B cell (primary cell): ENCODE data around the gene MCM7. TPM values are rescaled to one million over a fixed set of nuclear protein-coding genes. Genes with fewer than 3 reads are reported as not detected.

Experiments
- ATAC-seq: fragments of 200-7000 bp; cut with Tn5 transposase; one replicate; pipeline ENCODE4 v1.10.0; 2021; ENCODE audit warnings: low read depth, mild to moderate bottlenecking, moderate number of reproducible peaks, moderate library complexity
- CTCF ChIA-PET: fragments of 350-600 bp; sonication (Branson Sonifier 250); formaldehyde crosslinking; loops from one replicate; lab custom pipeline; 2021; ENCODE audit warnings: antibody characterized with exemption, inconsistent platforms; lab: Charles Lee
- POLR2A ChIA-PET: fragments of 350-600 bp; sonication (Branson Sonifier 250); formaldehyde crosslinking; loops from one replicate; lab custom pipeline; 2021; ENCODE audit warnings: antibody characterized with exemption; lab: Charles Lee
- DNase-seq: peaks from one replicate; pipeline ENCODE4 v3.0.0; 2013
- H2AFZ ChIP-seq: 2 replicates; pipeline ENCODE4 v1.6.1; 2012; ENCODE audit warnings: mild to moderate bottlenecking, low read depth, low read length; ENCODE audit not compliant: insufficient read depth, poor library complexity, severe bottlenecking
- H3K27ac ChIP-seq, 2 donors: 1 replicate in 1 of 2; 2 replicates in 1 of 2; pipeline ENCODE4 v1.5.1; 2012 to 2013; ENCODE audit warnings: low read length in 2 of 2, mild to moderate bottlenecking in 2 of 2, moderate library complexity in 1 of 2
- H3K27me3 ChIP-seq, 4 experiments: fragments of 200-600 bp in 1 of 4; sonication (generic) in 1 of 4; replicated peaks in 1 of 4; 1 replicate in 2 of 4; 2 replicates in 2 of 4; pipeline versions ENCODE4 v1.6.1 to v1.7.0; 2013 to 2016; ENCODE audit warnings: low read length in 3 of 4, mild to moderate bottlenecking in 2 of 4, mixed read lengths in 1 of 4, moderate library complexity in 1 of 4; ENCODE audit not compliant: insufficient read depth in 4 of 4, control insufficient read depth in 3 of 4; ENCODE audit errors: control extremely low read depth in 1 of 4
- H3K36me3 ChIP-seq, 2 experiments: replicated peaks in 1 of 2; 1 replicate in 1 of 2; 2 replicates in 1 of 2; pipeline versions ENCODE4 v1.6.1 to v1.7.1; 2013; ENCODE audit warnings: low read length in 1 of 2; ENCODE audit not compliant: insufficient read depth in 2 of 2, control insufficient read depth in 1 of 2; ENCODE audit errors: control extremely low read depth in 1 of 2, extremely low read depth in 1 of 2
- H3K4me1 ChIP-seq, 2 donors: fragments of 200-600 bp in 1 of 2; sonication (generic) in 1 of 2; 1 replicate in 1 of 2; 2 replicates in 1 of 2; pipeline versions ENCODE4 v1.5.1 to v1.6.1; 2013 to 2017; ENCODE audit warnings: low read length in 2 of 2; ENCODE audit not compliant: control insufficient read depth in 2 of 2, insufficient read depth in 2 of 2
- H3K4me2 ChIP-seq: replicated peaks from 2 replicates; pipeline ENCODE3; 2012; ENCODE audit warnings: mild to moderate bottlenecking, low read depth, low read length; ENCODE audit not compliant: poor library complexity, severe bottlenecking
- H3K4me3 ChIP-seq, 5 experiments: fragments of 200-600 bp in 1 of 5; sonication (generic) in 1 of 5; 1 replicate in 3 of 5; 2 replicates in 2 of 5; pipeline versions ENCODE4 v1.5.1 to v1.7.0; 2011 to 2016; ENCODE audit warnings: low read length in 4 of 5, mild to moderate bottlenecking in 4 of 5, low read depth in 2 of 5, control low read depth in 1 of 5, moderate library complexity in 1 of 5; ENCODE audit not compliant: insufficient read depth in 1 of 5; ENCODE audit errors: control extremely low read depth in 1 of 5, extremely low read depth in 1 of 5
- H3K79me2 ChIP-seq: fragments of 200-600 bp; sonication (generic); one replicate; pipeline ENCODE4 v1.6.0; 2016; ENCODE audit warnings: low read length; ENCODE audit not compliant: control insufficient read depth, insufficient read depth
- H3K9ac ChIP-seq: fragments of 200-600 bp; sonication (generic); 2 replicates; pipeline ENCODE4 v1.6.1; 2017; ENCODE audit warnings: mild to moderate bottlenecking, low read length, moderate library complexity
- H3K9me3 ChIP-seq, 3 donors: one replicate each; pipeline versions ENCODE4 v1.6.1 to v1.7.1; 2013; ENCODE audit warnings: low read length in 2 of 3; ENCODE audit not compliant: control insufficient read depth in 2 of 3, insufficient read depth in 1 of 3; ENCODE audit errors: control extremely low read depth in 1 of 3
- H4K20me1 ChIP-seq: 2 replicates; pipeline ENCODE4 v1.6.0; 2012; ENCODE audit warnings: mild to moderate bottlenecking, low read length; ENCODE audit not compliant: insufficient read depth, control insufficient read depth, poor library complexity, severe bottlenecking
- H3K27ac Mint-ChIP-seq: one replicate; pipeline ENCODE4 v1.8.0; 2021; ENCODE audit warnings: mixed read lengths
- H3K27me3 Mint-ChIP-seq: one replicate; pipeline ENCODE4 v1.8.0; 2021; ENCODE audit warnings: mixed read lengths
- H3K4me1 Mint-ChIP-seq: one replicate; pipeline ENCODE4 v1.8.0; 2021; ENCODE audit warnings: mixed read lengths
- H3K4me3 Mint-ChIP-seq: one replicate; pipeline ENCODE4 v1.8.0; 2021; ENCODE audit warnings: mixed read lengths
- H3K9me3 Mint-ChIP-seq: one replicate; pipeline ENCODE4 v1.8.0; 2022; ENCODE audit warnings: mixed read lengths; ENCODE audit not compliant: insufficient read depth
- CTCF ChIP-seq: fragments of 200-600 bp; IDR thresholded peaks from one replicate; pipeline ENCODE4 v1.8.0; 2022; ENCODE audit warnings: antibody characterized with exemption, mild to moderate bottlenecking
- EZH2 ChIP-seq: IDR thresholded peaks from 2 replicates; pipeline ENCODE4 v1.6.1; 2012; ENCODE audit warnings: borderline replicate concordance, low read depth, mild to moderate bottlenecking, moderate library complexity, low read length; ENCODE audit not compliant: insufficient read depth, poor library complexity, severe bottlenecking
- WGBS: methylation state at CpG from one replicate; pipeline ENCODE4 v1.1.5; 2013; ENCODE audit warnings: missing lambda C conversion rate; ENCODE audit not compliant: insufficient coverage; 5-methylcytosine and 5-hydroxymethylcytosine counted together
- intact Hi-C: fragments of 100-400 bp; cut with micrococcal nuclease; formaldehyde crosslinking; loops from one replicate; pipeline ENCODE4 v1.10.0; 2022
- polyA plus RNA-seq: library from polyadenylated mRNA; depleted of rRNA; stranded (reverse); fragments of >200 nt; gene quantifications from 2 replicates; pipeline ENCODE4 v1.2.3, GENCODE V29; 2012
- total RNA-seq, 2 donors: library from RNA; stranded (reverse); fragments of 120-200 nt in 1 of 2; gene quantifications; 1 replicate in 1 of 2; 2 replicates in 1 of 2; pipeline versions ENCODE4 v1.2.3 to v1.2.4, GENCODE V29; 2013 to 2022

Gene MCM7
- total and polyA plus RNA-seq, 2 donors (not counting 1 experiment from before 2014, with no cell fraction given): 154 to 171 TPM

GRCh38 chr7:100090527-100091410, 10.4 kb downstream of the MCM7 start:
- Histone ChIP-seq H3K27me3 (no peaks in the 10 kb centered on the region), H3K4me2 (no peak overlapping the region), H3K4me3 (no peak overlapping the region), H4K20me1 (peaks cover 28% of the 10 kb centered on the region), H3K4me1 (peaks cover 14 to 18% of the 10 kb centered on the region in 2 donors), H2AFZ (no peak overlapping the region), H3K27ac (no peak overlapping the region), H3K36me3 (peaks cover 0 to 53% of the 10 kb centered on the region in 2 experiments), H3K9ac (no peak overlapping the region), H3K9me3 (no peaks in the 10 kb centered on the region), H3K79me2 (peaks cover 14% of the 10 kb centered on the region)
- ATAC-seq (no peak), DNase-seq (no peak)
- CTCF ChIA-PET: interaction anchor here (0.8 to 1.2 kb wide), 4 partner anchors 10 to 177 kb away, joined by 3 to 4 read pairs (median 3); no protein-coding TSS in a partner anchor
- H3K27me3 Mint-ChIP-seq: no peaks in the 10 kb centered on the region
- POLR2A ChIA-PET: interaction anchor here (0.9 to 1.6 kb wide), 2 partner anchors 10 to 27 kb away, joined by 6 to 10 read pairs; partner anchors contain the start of genes AP4M1 and MCM7
- peak overlapping the region; percentile 76 for H3K27ac Mint-ChIP-seq
- no peaks in the 10 kb centered on the region for H3K9me3 Mint-ChIP-seq
- H3K4me1 Mint-ChIP-seq: peaks cover 19% of the 10 kb centered on the region
- intact Hi-C loops: no loop called here
- H3K4me3 Mint-ChIP-seq: peak overlapping the region; percentile 58
- no peak for TF ChIP-seq EZH2
- TF ChIP-seq CTCF: no peak
- 100% methylated on average over 11 of the region's 14 CpGs for WGBS
